ENCODE results near the gene FICD.

Gene FICD

DNA sequence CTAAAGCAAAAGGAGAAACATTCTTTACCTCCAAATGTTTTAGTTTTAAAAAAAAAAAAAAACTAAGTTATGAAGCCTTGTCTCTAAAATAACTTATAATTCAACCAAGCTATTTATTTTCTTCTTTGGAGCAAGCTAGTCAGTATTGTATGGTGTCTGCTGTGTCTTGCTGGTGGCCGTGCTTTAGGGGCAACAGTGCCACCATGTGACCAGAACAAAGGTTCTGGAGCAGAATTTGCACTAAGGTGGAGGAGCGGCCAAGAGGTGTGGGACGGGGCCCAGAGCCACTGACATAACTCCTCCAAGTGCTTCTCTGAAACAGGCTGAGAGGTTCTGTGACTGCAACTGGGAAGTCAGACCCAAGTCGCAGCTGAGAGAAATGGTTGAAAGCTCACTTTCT lies 4.5 kb downstream of the FICD start:
- Histone ChIP-seq H3K27ac (ENCODE audit: low read depth, low read length) (no peak overlapping the region), H3K27me3 (ENCODE audit: control insufficient read depth in 1 of 2, insufficient read depth in 2 of 2, low read length in 2 of 2) (no peaks in the 10 kb centered on the region), H3K9ac (ENCODE audit: low read length) (no peak overlapping the region), H3K9me3 (ENCODE audit: low read length) (no peaks in the 10 kb centered on the region), H3K36me3 (ENCODE audit: insufficient read depth, low read length) (peaks cover 61% of the 10 kb centered on the region), H3K4me1 (ENCODE audit: insufficient read depth, low read length) (peaks cover 12% of the 10 kb centered on the region), H3K4me3 (ENCODE audit: low read depth in 1 of 2, low read length in 2 of 2) (no peak overlapping the region)

DNA sequence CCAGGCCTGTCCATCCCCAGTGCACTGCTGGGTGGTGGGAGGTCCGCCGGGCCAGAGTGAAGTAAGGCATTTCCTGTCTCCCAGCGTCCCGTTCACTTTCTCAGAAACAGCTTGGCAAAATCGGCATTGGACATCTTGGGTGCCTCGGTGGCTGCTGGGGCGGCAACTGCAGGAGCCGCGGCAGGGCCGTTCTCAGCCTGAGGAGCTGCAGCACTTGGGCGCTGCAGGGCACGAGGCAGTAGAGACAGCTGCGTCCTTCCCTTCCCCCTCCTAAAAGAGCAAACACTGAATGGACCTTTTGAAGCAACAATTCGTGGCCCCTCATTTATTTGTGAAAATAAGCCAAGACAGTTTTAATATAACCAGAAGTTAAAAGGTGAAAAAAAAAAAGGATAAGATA lies 8.3 kb downstream of the FICD start:
- Histone ChIP-seq H3K9ac (ENCODE audit: low read length) (no peak overlapping the region), H3K27ac (ENCODE audit: low read depth, low read length) (no peak overlapping the region), H3K4me3 (ENCODE audit: low read depth in 1 of 2, low read length in 2 of 2) (no peak overlapping the region)

DNA sequence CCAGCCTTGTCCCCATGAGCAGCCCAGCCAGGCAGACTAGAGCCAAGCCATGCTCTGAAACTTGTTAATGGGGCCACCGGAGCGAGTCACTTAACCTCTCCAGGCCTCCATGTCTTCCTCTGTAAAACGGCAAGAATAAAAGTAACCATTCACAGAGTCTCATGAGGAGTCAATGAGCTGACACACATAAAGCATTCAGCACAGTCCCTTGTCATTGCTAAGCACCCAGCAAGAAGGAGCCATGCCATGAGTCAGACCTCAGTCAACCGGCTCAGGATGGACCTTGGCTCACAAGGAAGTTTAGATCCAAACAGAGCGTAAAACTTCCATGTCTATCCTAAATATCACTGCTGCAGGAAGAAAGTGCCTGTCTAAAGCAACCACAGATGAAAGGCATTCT lies 10.6 kb downstream of the FICD start:
- Histone ChIP-seq H3K27me3 (ENCODE audit: control insufficient read depth in 1 of 2, insufficient read depth in 2 of 2, low read length in 2 of 2) (no peaks in the 10 kb centered on the region), H3K4me1 (ENCODE audit: insufficient read depth, low read length) (no peaks in the 10 kb centered on the region), H3K27ac (ENCODE audit: low read depth, low read length) (no peak overlapping the region), H3K36me3 (ENCODE audit: insufficient read depth, low read length) (peaks cover 95% of the 10 kb centered on the region), H3K4me3 (ENCODE audit: low read depth in 1 of 2, low read length in 2 of 2) (no peak overlapping the region), H3K9ac (ENCODE audit: low read length) (no peak overlapping the region), H3K9me3 (ENCODE audit: low read length) (no peaks in the 10 kb centered on the region)

More for the DNA sequence above, 8.3 kb downstream of the FICD start:
- H3K27me3 ChIP-seq (ENCODE audit: control insufficient read depth in 1 of 2, insufficient read depth in 2 of 2, low read length in 2 of 2), result no peaks in the 10 kb centered on the region
- no peaks in the 10 kb centered on the region for H3K4me1 ChIP-seq (ENCODE audit: insufficient read depth, low read length)
- peaks cover 90% of the 10 kb centered on the region for H3K36me3 ChIP-seq (ENCODE audit: insufficient read depth, low read length)
- no peaks in the 10 kb centered on the region for H3K9me3 ChIP-seq (ENCODE audit: low read length)

DNA sequence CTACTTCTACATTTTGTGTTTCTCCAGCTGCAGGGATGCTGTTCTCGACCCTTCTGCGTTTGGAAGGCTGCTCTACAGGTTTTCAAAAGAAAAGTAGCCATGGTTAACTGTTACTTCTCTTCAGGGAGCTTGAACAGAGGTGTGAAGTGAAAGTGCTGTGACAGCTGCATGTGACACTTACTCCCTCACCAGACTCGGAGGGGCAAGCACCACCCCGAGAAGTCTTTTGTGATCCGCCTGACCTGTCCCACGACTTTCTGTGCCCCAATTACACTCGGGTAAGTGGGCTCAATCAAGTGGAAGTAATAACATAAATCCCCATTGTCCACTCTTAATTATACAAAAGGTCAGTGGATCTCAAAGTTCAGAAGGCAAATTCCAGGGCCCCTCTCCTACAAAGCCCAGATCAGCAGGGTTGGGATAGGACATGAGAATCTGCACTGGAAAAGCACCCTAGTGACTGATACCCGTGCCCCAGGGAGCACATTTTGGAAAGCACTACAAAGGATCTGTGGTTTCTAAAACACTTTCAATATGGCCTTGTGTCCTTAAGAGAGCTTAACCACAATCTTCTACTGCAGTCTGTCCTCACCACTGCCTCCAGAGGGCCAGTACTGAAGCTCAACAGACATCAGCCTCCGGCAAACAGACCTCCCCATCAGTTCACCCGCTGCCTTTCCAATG lies 11.5 kb downstream of the FICD start:
- H3K36me3 ChIP-seq (ENCODE audit: insufficient read depth, low read length), result peaks cover 95% of the 10 kb centered on the region
- H3K27me3 ChIP-seq (ENCODE audit: control insufficient read depth in 1 of 2, insufficient read depth in 2 of 2, low read length in 2 of 2), result no peaks in the 10 kb centered on the region
- H3K4me1 ChIP-seq (ENCODE audit: insufficient read depth, low read length), result no peaks in the 10 kb centered on the region

DNA sequence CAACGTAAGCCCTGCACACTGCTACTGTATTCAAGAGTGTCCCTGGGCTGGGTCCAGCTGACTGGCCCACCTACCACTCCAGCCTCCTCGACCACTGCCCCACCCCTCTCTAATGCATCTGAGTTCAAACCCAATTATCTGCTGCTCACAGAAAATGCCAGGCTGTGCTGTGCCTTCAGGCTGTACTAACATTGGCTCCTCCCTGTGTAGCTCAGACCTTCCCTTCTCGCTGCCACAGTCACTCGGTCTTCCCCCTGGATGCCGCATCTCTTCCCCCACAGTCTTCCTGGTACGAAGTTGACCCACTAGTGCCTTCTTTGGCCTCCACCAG lies 12.1 kb downstream of the FICD start:
- Histone ChIP-seq H3K4me1 (ENCODE audit: insufficient read depth, low read length) (no peaks in the 10 kb centered on the region), H3K27ac (ENCODE audit: low read depth, low read length) (no peak overlapping the region), H3K27me3 (ENCODE audit: control insufficient read depth in 1 of 2, insufficient read depth in 2 of 2, low read length in 2 of 2) (no peaks in the 10 kb centered on the region), H3K9ac (ENCODE audit: low read length) (no peak overlapping the region), H3K4me3 (ENCODE audit: low read depth in 1 of 2, low read length in 2 of 2) (no peak overlapping the region), H3K9me3 (ENCODE audit: low read length) (no peaks in the 10 kb centered on the region), H3K36me3 (ENCODE audit: insufficient read depth, low read length) (peaks cover 96% of the 10 kb centered on the region)

More for the DNA sequence above, 11.5 kb downstream of the FICD start:
- Histone ChIP-seq H3K9ac (ENCODE audit: low read length) (no peak overlapping the region), H3K9me3 (ENCODE audit: low read length) (no peaks in the 10 kb centered on the region), H3K27ac (ENCODE audit: low read depth, low read length) (no peak overlapping the region), H3K4me3 (ENCODE audit: low read depth in 1 of 2, low read length in 2 of 2) (no peak overlapping the region)

DNA sequence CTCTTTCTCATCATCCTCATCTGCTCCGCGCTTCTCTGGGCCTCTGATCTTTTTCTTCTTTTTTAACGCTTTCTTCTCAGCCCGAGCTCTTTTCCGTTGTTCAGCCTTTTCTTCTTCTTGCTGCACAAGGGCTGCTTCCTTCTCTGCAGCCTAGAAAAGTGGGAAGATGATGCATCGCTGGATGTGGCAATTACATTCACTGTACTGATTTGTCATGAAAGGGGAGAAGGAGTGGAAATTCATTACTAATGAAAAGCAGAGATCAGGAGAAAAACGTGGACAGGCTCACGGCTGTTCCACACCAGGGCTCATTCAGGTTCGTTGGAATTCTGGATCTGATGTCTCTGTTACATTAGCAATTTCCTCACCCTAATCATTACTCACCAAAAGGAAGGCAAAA lies 15.1 kb downstream of the FICD start:
- H3K27me3 ChIP-seq (ENCODE audit: control insufficient read depth in 1 of 2, insufficient read depth in 2 of 2, low read length in 2 of 2), result no peaks in the 10 kb centered on the region
- no peak overlapping the region for H3K9ac ChIP-seq (ENCODE audit: low read length)
- H3K36me3 ChIP-seq (ENCODE audit: insufficient read depth, low read length), result peaks cover 90% of the 10 kb centered on the region
- no peaks in the 10 kb centered on the region for H3K9me3 ChIP-seq (ENCODE audit: low read length)
- H3K4me1 ChIP-seq (ENCODE audit: insufficient read depth, low read length), result no peaks in the 10 kb centered on the region
- no peak overlapping the region for H3K4me3 ChIP-seq (ENCODE audit: low read depth in 1 of 2, low read length in 2 of 2)
- no peak overlapping the region for H3K27ac ChIP-seq (ENCODE audit: low read depth, low read length)

DNA sequence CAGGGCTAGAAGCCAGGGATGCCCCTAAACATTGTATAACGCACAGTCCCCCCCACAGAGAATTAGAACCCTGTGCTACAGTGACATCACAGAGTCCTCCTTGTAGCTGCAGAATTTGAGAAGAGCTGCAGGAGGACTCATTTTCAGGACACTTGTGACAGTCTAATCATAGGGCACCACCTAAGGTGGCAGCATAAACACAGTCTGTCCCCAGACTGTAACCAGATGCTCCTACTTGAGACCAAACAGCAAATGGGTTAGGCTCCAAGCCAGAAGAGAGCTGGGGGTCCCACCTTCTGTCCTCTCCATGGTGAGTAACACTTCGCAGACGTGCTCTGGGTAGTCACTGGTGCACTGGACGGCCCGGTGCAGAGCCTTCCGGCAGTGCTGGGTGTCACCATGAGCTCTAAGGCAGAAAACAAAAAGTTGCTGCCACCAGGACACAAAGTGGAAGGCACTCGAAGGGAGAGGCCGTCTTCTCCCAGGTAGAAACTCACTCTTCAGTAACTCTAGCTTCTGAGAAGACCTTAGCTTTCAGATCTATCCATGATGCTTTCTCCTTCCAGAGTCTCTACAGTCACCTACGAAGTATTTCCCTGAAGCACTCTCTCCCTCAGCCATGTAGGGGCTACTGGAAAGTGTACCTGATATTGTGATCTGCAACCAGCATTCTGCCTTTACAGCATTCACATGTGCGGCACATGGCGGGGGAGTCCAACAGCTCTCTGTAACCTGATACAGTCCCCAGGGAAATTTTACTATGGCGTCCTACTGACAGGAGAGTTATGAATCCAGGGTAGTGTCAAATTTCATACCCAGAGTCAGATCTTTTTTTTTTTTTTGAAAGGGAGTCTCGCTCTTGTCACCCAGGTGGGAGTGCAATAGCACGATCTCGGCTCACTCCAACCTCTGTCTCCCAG lies 17.1 kb downstream of the FICD start:
- Histone ChIP-seq H3K27me3 (ENCODE audit: control insufficient read depth in 1 of 2, insufficient read depth in 2 of 2, low read length in 2 of 2) (no peaks in the 10 kb centered on the region), H3K9ac (ENCODE audit: low read length) (no peak overlapping the region), H3K4me3 (ENCODE audit: low read depth in 1 of 2, low read length in 2 of 2) (no peak overlapping the region), H3K36me3 (ENCODE audit: insufficient read depth, low read length) (peaks cover 90% of the 10 kb centered on the region), H3K4me1 (ENCODE audit: insufficient read depth, low read length) (no peaks in the 10 kb centered on the region), H3K27ac (ENCODE audit: low read depth, low read length) (no peak overlapping the region), H3K9me3 (ENCODE audit: low read length) (no peaks in the 10 kb centered on the region)

DNA sequence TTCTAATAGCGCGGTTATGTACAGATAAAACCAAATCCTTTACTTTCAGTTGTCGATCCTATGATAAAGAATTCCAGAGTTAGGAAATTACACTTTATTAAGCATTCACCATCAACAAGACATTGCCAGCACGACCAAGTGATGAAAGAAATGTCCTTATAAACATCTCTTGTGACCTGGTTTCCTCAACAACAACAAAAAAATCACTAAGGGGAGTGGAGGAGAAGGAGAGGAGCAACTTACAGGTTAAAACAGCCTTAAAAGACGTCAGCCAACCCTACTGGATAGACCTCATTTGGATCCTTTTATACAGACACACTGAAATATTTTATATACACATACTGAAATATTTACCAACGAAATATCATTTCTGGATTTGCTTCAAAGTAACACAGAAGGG lies 23.1 kb downstream of the FICD start:
- Histone ChIP-seq H3K4me1 (ENCODE audit: insufficient read depth, low read length) (peaks cover 6% of the 10 kb centered on the region), H3K9ac (ENCODE audit: low read length) (no peak overlapping the region), H3K9me3 (ENCODE audit: low read length) (no peaks in the 10 kb centered on the region), H3K27ac (ENCODE audit: low read depth, low read length) (no peak overlapping the region), H3K27me3 (ENCODE audit: control insufficient read depth in 1 of 2, insufficient read depth in 2 of 2, low read length in 2 of 2) (no peaks in the 10 kb centered on the region), H3K36me3 (ENCODE audit: insufficient read depth, low read length) (peaks cover 49% of the 10 kb centered on the region), H3K4me3 (ENCODE audit: low read depth in 1 of 2, low read length in 2 of 2) (no peak overlapping the region)

DNA sequence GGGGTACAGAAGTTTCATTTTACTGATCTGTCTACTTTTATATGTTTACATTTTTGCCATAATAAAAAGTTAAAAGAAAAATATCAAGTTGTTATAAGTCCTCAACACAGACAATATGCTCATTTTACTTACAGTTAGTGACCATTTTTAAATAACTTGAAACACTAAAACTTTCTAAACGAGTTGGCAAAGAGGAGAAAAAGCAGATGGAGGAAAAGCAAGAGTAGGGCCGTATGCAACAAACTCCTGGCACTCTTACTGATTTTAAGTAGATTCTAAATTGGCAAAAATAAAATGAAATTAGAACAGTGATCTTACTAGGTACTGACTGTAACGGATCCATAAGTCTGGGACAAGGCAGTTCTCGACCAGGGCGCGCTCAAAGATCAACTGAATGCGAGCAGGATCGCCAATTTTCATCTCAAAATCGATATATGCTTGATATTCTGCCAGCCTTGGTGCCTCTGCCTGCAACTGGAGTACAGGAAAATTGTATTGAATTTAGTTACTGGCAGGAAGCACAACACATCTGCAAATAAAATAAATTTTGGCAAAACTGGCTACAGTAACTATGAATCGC lies 23.6 kb downstream of the FICD start:
- H3K27ac ChIP-seq (ENCODE audit: low read depth, low read length), result no peak overlapping the region
- H3K27me3 ChIP-seq (ENCODE audit: control insufficient read depth in 1 of 2, insufficient read depth in 2 of 2, low read length in 2 of 2), result no peaks in the 10 kb centered on the region
- no peak overlapping the region for H3K9ac ChIP-seq (ENCODE audit: low read length)
- H3K9me3 ChIP-seq (ENCODE audit: low read length), result no peaks in the 10 kb centered on the region
- peaks cover 6% of the 10 kb centered on the region for H3K4me1 ChIP-seq (ENCODE audit: insufficient read depth, low read length)
- H3K4me3 ChIP-seq (ENCODE audit: low read depth in 1 of 2, low read length in 2 of 2), result no peak overlapping the region
- peaks cover 49% of the 10 kb centered on the region for H3K36me3 ChIP-seq (ENCODE audit: insufficient read depth, low read length)

DNA sequence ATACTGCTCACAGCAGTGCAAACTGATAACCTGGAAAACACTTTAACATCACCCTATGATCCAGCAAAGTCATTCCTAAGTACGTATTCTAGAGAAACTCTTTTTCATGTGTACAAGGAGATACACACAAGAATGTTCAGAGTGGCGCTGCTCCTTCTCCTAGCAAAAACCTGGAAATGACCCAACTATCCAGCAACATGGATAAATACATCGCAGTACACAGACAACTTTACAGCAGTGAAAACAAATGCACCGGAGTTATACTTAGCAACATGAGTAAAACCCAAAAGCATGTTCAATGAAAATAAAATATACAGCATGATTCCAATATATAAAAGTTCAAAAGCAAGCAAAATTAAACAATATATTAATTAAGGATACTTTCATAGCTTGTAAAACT lies 27.2 kb downstream of the FICD start:
- Histone ChIP-seq H3K36me3 (ENCODE audit: insufficient read depth, low read length) (peaks cover 47% of the 10 kb centered on the region), H3K4me1 (ENCODE audit: insufficient read depth, low read length) (peaks cover 6% of the 10 kb centered on the region), H3K9ac (ENCODE audit: low read length) (no peak overlapping the region), H3K4me3 (ENCODE audit: low read depth in 1 of 2, low read length in 2 of 2) (no peak overlapping the region), H3K27me3 (ENCODE audit: control insufficient read depth in 1 of 2, insufficient read depth in 2 of 2, low read length in 2 of 2) (no peaks in the 10 kb centered on the region), H3K27ac (ENCODE audit: low read depth, low read length) (no peak overlapping the region), H3K9me3 (ENCODE audit: low read length) (no peaks in the 10 kb centered on the region)

DNA sequence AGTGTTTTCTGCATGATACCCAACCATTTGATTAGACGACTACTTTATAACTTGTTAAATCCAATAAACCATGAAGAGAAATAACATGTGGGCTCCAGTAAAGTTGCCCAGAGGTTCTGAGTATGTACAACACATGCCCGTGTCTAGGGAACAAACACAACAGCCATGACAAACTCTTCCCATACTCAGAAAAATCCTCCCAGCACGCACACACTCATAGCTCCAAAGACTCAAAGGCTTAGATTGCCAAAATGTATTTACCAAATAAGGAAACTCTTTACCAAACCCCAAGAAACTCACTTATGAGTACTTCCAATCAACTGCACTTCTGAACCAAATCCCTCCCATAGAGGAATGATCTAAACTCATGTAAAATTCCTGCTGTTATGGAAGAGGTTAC lies 28.6 kb downstream of the FICD start:
- Histone ChIP-seq H3K27me3 (ENCODE audit: control insufficient read depth in 1 of 2, insufficient read depth in 2 of 2, low read length in 2 of 2) (no peaks in the 10 kb centered on the region), H3K4me1 (ENCODE audit: insufficient read depth, low read length) (peaks cover 17% of the 10 kb centered on the region), H3K27ac (ENCODE audit: low read depth, low read length) (no peak overlapping the region), H3K36me3 (ENCODE audit: insufficient read depth, low read length) (peaks cover 51% of the 10 kb centered on the region), H3K9me3 (ENCODE audit: low read length) (no peaks in the 10 kb centered on the region), H3K4me3 (ENCODE audit: low read depth in 1 of 2, low read length in 2 of 2) (no peak overlapping the region), H3K9ac (ENCODE audit: low read length) (no peak overlapping the region)
